Fibroblast of peridontal ligament (primary cell): ENCODE data around the gene CRKL.
"Not testable (repeated sequence)": the region's sequence is repeated elsewhere in the genome, so short reads cannot be mapped to it uniquely, and the experiment has no call there.

Experiments
- DNase-seq: peaks from one replicate; pipeline ENCODE4 v3.0.0-alpha.2; 2010; ENCODE audit errors: extremely low read depth

The CRKL gene

GRCh38 chr22:20933910-20934309, 16.7 kb downstream of the CRKL start:
- DNase-seq, result no peak

GRCh38 chr22:20935049-20935448, 17.8 kb downstream of the CRKL start:
- not testable (repeated sequence) for DNase-seq

- DNase-seq, result not testable (repeated sequence)
Observed at GRCh38 chr22:20935780-20936539, 18.8 kb downstream of the CRKL start.

GRCh38 chr22:20937031-20937793, 20.0 kb downstream of the CRKL start:
- no peak for DNase-seq

GRCh38 chr22:20937794-20938671, 20.8 kb downstream of the CRKL start:
- no peak for DNase-seq

GRCh38 chr22:20939457-20940185, 22.4 kb downstream of the CRKL start:
- not testable (repeated sequence) for DNase-seq

GRCh38 chr22:20940186-20940651, 23.0 kb downstream of the CRKL start:
- DNase-seq, result peak; percentile 79

- no peak for DNase-seq
Observed at GRCh38 chr22:20940904-20941385, 23.7 kb downstream of the CRKL start.

GRCh38 chr22:20942203-20942902, 25.1 kb downstream of the CRKL start:
- DNase-seq, result not testable (repeated sequence)

- DNase-seq, result no peak
Observed at GRCh38 chr22:20943104-20943933, 26.1 kb downstream of the CRKL start.

GRCh38 chr22:20944042-20944441, 26.8 kb downstream of the CRKL start:
- DNase-seq, result no peak

GRCh38 chr22:20945578-20945934, 28.3 kb downstream of the CRKL start:
- no peak for DNase-seq

GRCh38 chr22:20946080-20946986, 29.1 kb downstream of the CRKL start:
- DNase-seq, result no peak

- no peak for DNase-seq
Observed at GRCh38 chr22:20946991-20947390, 29.8 kb downstream of the CRKL start.

GRCh38 chr22:20948450-20948849, 31.2 kb downstream of the CRKL start:
- DNase-seq, result no peak

GRCh38 chr22:20948989-20949388, 31.8 kb downstream of the CRKL start:
- no peak for DNase-seq

- no peak for DNase-seq
Observed at GRCh38 chr22:20949698-20950183, 32.5 kb downstream of the CRKL start.

- DNase-seq, result no peak
Observed at GRCh38 chr22:20951151-20951931, 34.1 kb downstream of the CRKL start.
